ENCODE measurements around the gene ATOSA.

ATOSA gene

GRCh38 chr15:52657338-52657737 lies 21.9 kb downstream of the ATOSA start:
- no peak overlapping the region for H3K4ac ChIP-seq (ENCODE audit: low read depth, low read length)
- no peak overlapping the region for H4K8ac ChIP-seq (ENCODE audit: low read depth, low read length)
- H3K4me1 ChIP-seq (ENCODE audit: control insufficient read depth, low read depth, low read length): no peaks in the 10 kb centered on the region
- no peak overlapping the region for H3K9ac ChIP-seq (ENCODE audit: low read length)
- H3K36me3 ChIP-seq (ENCODE audit: control insufficient read depth, insufficient read depth, low read length): no peaks in the 10 kb centered on the region
- H3K27me3 ChIP-seq (ENCODE audit: insufficient read depth, low read length, poor library complexity): no peaks in the 10 kb centered on the region
- WGBS (ENCODE audit: extremely low coverage, insufficient coverage, low lambda C conversion rate): no CpG with 5 or more reads among the region's 1 CpG
- no peaks in the 10 kb centered on the region for H3K79me1 ChIP-seq (ENCODE audit: low read length)
- H3K27ac ChIP-seq (ENCODE audit: low read depth, low read length): no peak overlapping the region
- no peak overlapping the region for H3K4me3 ChIP-seq (ENCODE audit: low read length)
- no peak overlapping the region for H3K4me2 ChIP-seq (ENCODE audit: low read length)
- DNase-seq: no peak
- no peak overlapping the region for H4K5ac ChIP-seq (ENCODE audit: low read length)
- no peak overlapping the region for H2BK120ac ChIP-seq (ENCODE audit: low read depth, low read length)
- no peak overlapping the region for H2AK5ac ChIP-seq (ENCODE audit: low read length)
- no peak overlapping the region for H3K23ac ChIP-seq (ENCODE audit: low read length)
- no peaks in the 10 kb centered on the region for H3K79me2 ChIP-seq (ENCODE audit: control insufficient read depth, insufficient read depth, low read length)
- H3K18ac ChIP-seq (ENCODE audit: low read length): no peak overlapping the region
- H2BK15ac ChIP-seq (replicated peaks; ENCODE audit: low read depth): no peak overlapping the region
- H2BK5ac ChIP-seq (ENCODE audit: low read length): no peak overlapping the region
- no peak overlapping the region for H3K56ac ChIP-seq (ENCODE audit: low read length)

GRCh38 chr15:52656412-52656811 lies 22.8 kb downstream of the ATOSA start:
- H4K8ac ChIP-seq (ENCODE audit: low read depth, low read length): no peak overlapping the region
- H3K4me2 ChIP-seq (ENCODE audit: low read length): no peak overlapping the region
- H3K18ac ChIP-seq (ENCODE audit: low read length): no peak overlapping the region
- no peak overlapping the region for H3K23ac ChIP-seq (ENCODE audit: low read length)
- H3K79me1 ChIP-seq (ENCODE audit: low read length): no peaks in the 10 kb centered on the region
- no peak overlapping the region for H3K4me3 ChIP-seq (ENCODE audit: low read length)
- no peak overlapping the region for H3K4ac ChIP-seq (ENCODE audit: low read depth, low read length)
- H3K27me3 ChIP-seq (ENCODE audit: insufficient read depth, low read length, poor library complexity): no peaks in the 10 kb centered on the region
- no peak for DNase-seq
- no peak overlapping the region for H2BK120ac ChIP-seq (ENCODE audit: low read depth, low read length)
- no peaks in the 10 kb centered on the region for H3K36me3 ChIP-seq (ENCODE audit: control insufficient read depth, insufficient read depth, low read length)
- no peak overlapping the region for H2AK5ac ChIP-seq (ENCODE audit: low read length)
- H4K5ac ChIP-seq (ENCODE audit: low read length): no peak overlapping the region
- H3K9ac ChIP-seq (ENCODE audit: low read length): no peak overlapping the region
- H3K56ac ChIP-seq (ENCODE audit: low read length): no peak overlapping the region
- no peaks in the 10 kb centered on the region for H3K79me2 ChIP-seq (ENCODE audit: control insufficient read depth, insufficient read depth, low read length)
- H2BK5ac ChIP-seq (ENCODE audit: low read length): no peak overlapping the region
- H3K27ac ChIP-seq (ENCODE audit: low read depth, low read length): no peak overlapping the region
- no peaks in the 10 kb centered on the region for H3K4me1 ChIP-seq (ENCODE audit: control insufficient read depth, low read depth, low read length)
- no peak overlapping the region for H2BK15ac ChIP-seq (replicated peaks; ENCODE audit: low read depth)

- H3K4me1 ChIP-seq (ENCODE audit: control insufficient read depth, low read depth, low read length): no peaks in the 10 kb centered on the region
- H3K36me3 ChIP-seq (ENCODE audit: control insufficient read depth, insufficient read depth, low read length): no peaks in the 10 kb centered on the region
- H3K4me2 ChIP-seq (ENCODE audit: low read length): no peak overlapping the region
- no peak overlapping the region for H2BK15ac ChIP-seq (replicated peaks; ENCODE audit: low read depth)
- no peak overlapping the region for H2AK5ac ChIP-seq (ENCODE audit: low read length)
- no peaks in the 10 kb centered on the region for H3K27me3 ChIP-seq (ENCODE audit: insufficient read depth, low read length, poor library complexity)
- no peak overlapping the region for H3K4me3 ChIP-seq (ENCODE audit: low read length)
- H3K27ac ChIP-seq (ENCODE audit: low read depth, low read length): no peak overlapping the region
- no peak overlapping the region for H4K8ac ChIP-seq (ENCODE audit: low read depth, low read length)
- H3K4ac ChIP-seq (ENCODE audit: low read depth, low read length): no peak overlapping the region
- H4K5ac ChIP-seq (ENCODE audit: low read length): no peak overlapping the region
- H3K9ac ChIP-seq (ENCODE audit: low read length): no peak overlapping the region
- no peak overlapping the region for H2BK5ac ChIP-seq (ENCODE audit: low read length)
- H3K56ac ChIP-seq (ENCODE audit: low read length): no peak overlapping the region
- H2BK120ac ChIP-seq (ENCODE audit: low read depth, low read length): no peak overlapping the region
- no peak overlapping the region for H3K18ac ChIP-seq (ENCODE audit: low read length)
- peak; percentile 59 for DNase-seq
- H3K23ac ChIP-seq (ENCODE audit: low read length): no peak overlapping the region
- H3K79me1 ChIP-seq (ENCODE audit: low read length): no peaks in the 10 kb centered on the region
- WGBS (ENCODE audit: extremely low coverage, insufficient coverage, low lambda C conversion rate): no CpG with 5 or more reads among the region's 5 CpGs
- H3K79me2 ChIP-seq (ENCODE audit: control insufficient read depth, insufficient read depth, low read length): no peaks in the 10 kb centered on the region
These were observed 25.7 kb downstream of the ATOSA start for GRCh38 chr15:52653431-52653964.

- Histone ChIP-seq H3K4me3 (ENCODE audit: low read length) (no peak overlapping the region), H2AK5ac (ENCODE audit: low read length) (no peak overlapping the region), H3K79me1 (ENCODE audit: low read length) (no peaks in the 10 kb centered on the region), H4K8ac (ENCODE audit: low read depth, low read length) (no peak overlapping the region), H2BK120ac (ENCODE audit: low read depth, low read length) (no peak overlapping the region), H4K5ac (ENCODE audit: low read length) (no peak overlapping the region), H3K4me2 (ENCODE audit: low read length) (no peak overlapping the region), H3K27me3 (ENCODE audit: insufficient read depth, low read length, poor library complexity) (no peaks in the 10 kb centered on the region), H3K4ac (ENCODE audit: low read depth, low read length) (no peak overlapping the region), H3K56ac (ENCODE audit: low read length) (no peak overlapping the region), H3K4me1 (ENCODE audit: control insufficient read depth, low read depth, low read length) (no peaks in the 10 kb centered on the region), H3K36me3 (ENCODE audit: control insufficient read depth, insufficient read depth, low read length) (no peaks in the 10 kb centered on the region), H3K23ac (ENCODE audit: low read length) (no peak overlapping the region), H3K27ac (ENCODE audit: low read depth, low read length) (no peak overlapping the region), H3K18ac (ENCODE audit: low read length) (no peak overlapping the region), H3K79me2 (ENCODE audit: control insufficient read depth, insufficient read depth, low read length) (no peaks in the 10 kb centered on the region), H2BK5ac (ENCODE audit: low read length) (no peak overlapping the region), H3K9ac (ENCODE audit: low read length) (no peak overlapping the region), H2BK15ac (replicated peaks; ENCODE audit: low read depth) (no peak overlapping the region)
- no peak for DNase-seq
- WGBS (ENCODE audit: extremely low coverage, insufficient coverage, low lambda C conversion rate): no CpG with 5 or more reads among the region's 5 CpGs
These were observed 26.2 kb downstream of the ATOSA start for GRCh38 chr15:52652984-52653383.

- no peak overlapping the region for H3K9ac ChIP-seq (ENCODE audit: low read length)
- no peak overlapping the region for H2AK5ac ChIP-seq (ENCODE audit: low read length)
- no peak for DNase-seq
- no peaks in the 10 kb centered on the region for H3K79me1 ChIP-seq (ENCODE audit: low read length)
- no peak overlapping the region for H3K4me3 ChIP-seq (ENCODE audit: low read length)
- no peak overlapping the region for H3K18ac ChIP-seq (ENCODE audit: low read length)
- H3K23ac ChIP-seq (ENCODE audit: low read length): no peak overlapping the region
- no peak overlapping the region for H2BK15ac ChIP-seq (replicated peaks; ENCODE audit: low read depth)
- H3K4ac ChIP-seq (ENCODE audit: low read depth, low read length): no peak overlapping the region
- H2BK120ac ChIP-seq (ENCODE audit: low read depth, low read length): no peak overlapping the region
- H3K4me1 ChIP-seq (ENCODE audit: control insufficient read depth, low read depth, low read length): no peaks in the 10 kb centered on the region
- H3K4me2 ChIP-seq (ENCODE audit: low read length): no peak overlapping the region
- H3K56ac ChIP-seq (ENCODE audit: low read length): no peak overlapping the region
- H3K36me3 ChIP-seq (ENCODE audit: control insufficient read depth, insufficient read depth, low read length): no peaks in the 10 kb centered on the region
- no peak overlapping the region for H2BK5ac ChIP-seq (ENCODE audit: low read length)
- no peak overlapping the region for H4K8ac ChIP-seq (ENCODE audit: low read depth, low read length)
- WGBS (ENCODE audit: extremely low coverage, insufficient coverage, low lambda C conversion rate): no CpG with 5 or more reads among the region's 1 CpG
- no peaks in the 10 kb centered on the region for H3K79me2 ChIP-seq (ENCODE audit: control insufficient read depth, insufficient read depth, low read length)
- no peak overlapping the region for H3K27ac ChIP-seq (ENCODE audit: low read depth, low read length)
- H3K27me3 ChIP-seq (ENCODE audit: insufficient read depth, low read length, poor library complexity): no peaks in the 10 kb centered on the region
- no peak overlapping the region for H4K5ac ChIP-seq (ENCODE audit: low read length)
These were observed 26.9 kb downstream of the ATOSA start for GRCh38 chr15:52652286-52652685.

- Histone ChIP-seq H2AK5ac (ENCODE audit: low read length) (no peak overlapping the region), H3K23ac (ENCODE audit: low read length) (no peak overlapping the region), H2BK120ac (ENCODE audit: low read depth, low read length) (no peak overlapping the region), H3K9ac (ENCODE audit: low read length) (no peak overlapping the region), H3K79me1 (ENCODE audit: low read length) (no peaks in the 10 kb centered on the region), H3K27ac (ENCODE audit: low read depth, low read length) (no peak overlapping the region), H3K18ac (ENCODE audit: low read length) (no peak overlapping the region), H3K4me2 (ENCODE audit: low read length) (no peak overlapping the region), H4K5ac (ENCODE audit: low read length) (no peak overlapping the region), H3K4me1 (ENCODE audit: control insufficient read depth, low read depth, low read length) (no peaks in the 10 kb centered on the region), H3K4ac (ENCODE audit: low read depth, low read length) (no peak overlapping the region), H3K79me2 (ENCODE audit: control insufficient read depth, insufficient read depth, low read length) (no peaks in the 10 kb centered on the region), H3K27me3 (ENCODE audit: insufficient read depth, low read length, poor library complexity) (no peaks in the 10 kb centered on the region), H2BK5ac (ENCODE audit: low read length) (no peak overlapping the region), H4K8ac (ENCODE audit: low read depth, low read length) (no peak overlapping the region), H3K56ac (ENCODE audit: low read length) (no peak overlapping the region), H2BK15ac (replicated peaks; ENCODE audit: low read depth) (no peak overlapping the region), H3K36me3 (ENCODE audit: control insufficient read depth, insufficient read depth, low read length) (no peaks in the 10 kb centered on the region), H3K4me3 (ENCODE audit: low read length) (no peak overlapping the region)
- no CpG with 5 or more reads among the region's 8 CpGs for WGBS (ENCODE audit: extremely low coverage, insufficient coverage, low lambda C conversion rate)
- peak; percentile 82 for DNase-seq
These were observed 27.3 kb downstream of the ATOSA start for GRCh38 chr15:52651868-52652267.

Measured in mesendoderm (in vitro differentiated cells).